Mucosa of rectum (tissue), 2 donors: ENCODE data around the gene HTR1D.
"Not testable (repeated sequence)": the region's sequence is repeated elsewhere in the genome, so short reads cannot be mapped to it uniquely, and the experiment has no call there.

Experiments
- H3K27ac ChIP-seq, 2 donors: one replicate each; pipeline ENCODE4 v1.7.0; 2013; ENCODE audit warnings: inconsistent platforms in 2 of 2, low read depth in 2 of 2, low read length in 2 of 2
- H3K27me3 ChIP-seq, 2 donors: one replicate each; pipeline ENCODE4 v1.7.0; 2013; ENCODE audit warnings: low read length in 2 of 2; ENCODE audit not compliant: control insufficient read depth in 2 of 2, insufficient read depth in 2 of 2
- H3K36me3 ChIP-seq, 2 donors: one replicate each; pipeline ENCODE4 v1.7.0; 2013; ENCODE audit warnings: low read length in 2 of 2; ENCODE audit not compliant: control insufficient read depth in 2 of 2, insufficient read depth in 2 of 2
- H3K4me1 ChIP-seq, 2 donors: one replicate each; pipeline ENCODE4 v1.7.0; 2013; ENCODE audit warnings: low read length in 2 of 2, mild to moderate bottlenecking in 1 of 2; ENCODE audit not compliant: control insufficient read depth in 2 of 2, insufficient read depth in 2 of 2
- H3K4me3 ChIP-seq, 2 donors: one replicate each; pipeline ENCODE4 v1.7.0; 2013; ENCODE audit warnings: low read length in 2 of 2
- H3K9ac ChIP-seq, 2 donors: one replicate each; pipeline ENCODE4 v1.7.0; 2013; ENCODE audit warnings: low read length in 2 of 2, low read depth in 1 of 2, mild to moderate bottlenecking in 1 of 2
- H3K9me3 ChIP-seq, 2 donors: one replicate each; pipeline ENCODE4 v1.7.0; 2013; ENCODE audit warnings: low read length in 2 of 2; ENCODE audit not compliant: control insufficient read depth in 2 of 2
- donor health status: healthy.
- donor health status: Normal muscosa, but diverticular disease.

The HTR1D gene, protein sequence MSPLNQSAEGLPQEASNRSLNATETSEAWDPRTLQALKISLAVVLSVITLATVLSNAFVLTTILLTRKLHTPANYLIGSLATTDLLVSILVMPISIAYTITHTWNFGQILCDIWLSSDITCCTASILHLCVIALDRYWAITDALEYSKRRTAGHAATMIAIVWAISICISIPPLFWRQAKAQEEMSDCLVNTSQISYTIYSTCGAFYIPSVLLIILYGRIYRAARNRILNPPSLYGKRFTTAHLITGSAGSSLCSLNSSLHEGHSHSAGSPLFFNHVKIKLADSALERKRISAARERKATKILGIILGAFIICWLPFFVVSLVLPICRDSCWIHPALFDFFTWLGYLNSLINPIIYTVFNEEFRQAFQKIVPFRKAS

GRCh38 chr1:23217421-23218115, at the start of gene HTR1D:
HTR1D (minus strand) TSS chr1:23217502; CDS start chr1:23194219, 23,283 bp downstream.
- peaks cover 24% of the 10 kb centered on the region in 2 donors for H3K27me3 ChIP-seq
- H3K4me3 ChIP-seq, result peak within 1 kb of the TSS; percentile 20 to 50
- H3K27ac ChIP-seq, result no peak within 1 kb of the TSS

GRCh38 chr1:23263380-23263887, 46.1 kb upstream of the HTR1D start:
- H3K4me1 ChIP-seq, result no peaks in the 10 kb centered on the region
- H3K9me3 ChIP-seq, result no peaks in the 10 kb centered on the region
- no peak overlapping the region for H3K27ac ChIP-seq
- H3K4me3 ChIP-seq, result no peak overlapping the region
- no peaks in the 10 kb centered on the region for H3K36me3 ChIP-seq
- H3K9ac ChIP-seq, result no peak overlapping the region
- no peaks in the 10 kb centered on the region for H3K27me3 ChIP-seq

More at GRCh38 chr1:23217421-23218115, at the start of gene HTR1D:
- H3K4me1 ChIP-seq, result peaks cover 0 to 3% of the 10 kb centered on the region in 2 donors
- H3K9me3 ChIP-seq, result no peaks in the 10 kb centered on the region
- no peaks in the 10 kb centered on the region for H3K36me3 ChIP-seq
- H3K9ac ChIP-seq, result no peak within 1 kb of the TSS

- not testable (repeated sequence) for H3K4me1 ChIP-seq, H3K4me3 ChIP-seq, H3K36me3 ChIP-seq, H3K9ac ChIP-seq, H3K27me3 ChIP-seq, H3K9me3 ChIP-seq, H3K27ac ChIP-seq
Measured at GRCh38 chr1:23258082-23258481, 40.8 kb upstream of the HTR1D start.

- H3K4me1 ChIP-seq, H3K27me3 ChIP-seq, H3K9me3 ChIP-seq, H3K36me3 ChIP-seq, H3K9ac ChIP-seq, H3K4me3 ChIP-seq, H3K27ac ChIP-seq: not testable (repeated sequence)
Measured at GRCh38 chr1:23257371-23257770, 40.1 kb upstream of the HTR1D start.

GRCh38 chr1:23254584-23254983, 37.3 kb upstream of the HTR1D start:
- H3K4me3 ChIP-seq, result no peak overlapping the region
- no peak overlapping the region for H3K27ac ChIP-seq
- no peak overlapping the region for H3K9ac ChIP-seq
- H3K36me3 ChIP-seq, result no peaks in the 10 kb centered on the region
- no peaks in the 10 kb centered on the region for H3K4me1 ChIP-seq
- H3K27me3 ChIP-seq, result no peaks in the 10 kb centered on the region
- no peaks in the 10 kb centered on the region for H3K9me3 ChIP-seq

GRCh38 chr1:23251812-23252211, 34.5 kb upstream of the HTR1D start:
- Histone ChIP-seq H3K9ac (no peak overlapping the region), H3K36me3 (no peaks in the 10 kb centered on the region)

DNA sequence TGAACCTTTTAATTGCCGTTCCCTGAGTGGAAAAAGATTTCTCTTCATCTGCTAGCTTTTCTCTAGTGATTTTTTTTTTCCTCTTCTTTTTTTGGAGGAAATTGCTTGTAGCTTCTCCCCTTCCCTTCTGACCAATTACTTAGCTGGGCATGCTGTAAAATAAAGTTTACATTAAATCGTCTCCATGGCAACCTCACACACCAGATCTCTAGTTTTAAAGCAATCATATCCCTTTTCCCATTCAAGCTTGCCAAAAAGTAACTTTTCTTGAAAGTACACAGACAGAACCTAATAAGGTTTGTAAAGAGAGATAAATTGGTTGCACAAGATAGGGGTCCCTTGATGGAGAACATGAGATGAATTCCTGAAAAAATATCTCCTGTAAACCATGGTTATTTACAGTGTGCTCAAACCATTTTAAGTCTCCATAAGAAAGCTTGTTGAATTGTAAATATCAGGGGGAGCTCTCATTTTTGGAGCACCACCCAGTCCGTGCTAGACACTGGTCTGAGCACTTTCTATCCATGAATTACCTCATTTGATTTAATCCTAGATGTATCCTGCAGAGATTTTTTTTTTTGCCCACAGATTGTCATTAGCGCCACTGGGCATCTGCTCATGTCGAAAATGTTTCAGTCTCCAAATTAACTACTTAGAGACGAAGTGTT, 32.6 kb upstream of the HTR1D start:
- no peaks in the 10 kb centered on the region for H3K9me3 ChIP-seq
- H3K4me1 ChIP-seq, result no peaks in the 10 kb centered on the region
- H3K4me3 ChIP-seq, result no peak overlapping the region
- no peak overlapping the region for H3K27ac ChIP-seq
- H3K27me3 ChIP-seq, result no peaks in the 10 kb centered on the region
- no peak overlapping the region for H3K9ac ChIP-seq
- no peaks in the 10 kb centered on the region for H3K36me3 ChIP-seq

More at GRCh38 chr1:23251812-23252211, 34.5 kb upstream of the HTR1D start:
- Histone ChIP-seq H3K27ac (no peak overlapping the region), H3K4me1 (no peaks in the 10 kb centered on the region), H3K4me3 (no peak overlapping the region), H3K9me3 (no peaks in the 10 kb centered on the region), H3K27me3 (no peaks in the 10 kb centered on the region)

DNA sequence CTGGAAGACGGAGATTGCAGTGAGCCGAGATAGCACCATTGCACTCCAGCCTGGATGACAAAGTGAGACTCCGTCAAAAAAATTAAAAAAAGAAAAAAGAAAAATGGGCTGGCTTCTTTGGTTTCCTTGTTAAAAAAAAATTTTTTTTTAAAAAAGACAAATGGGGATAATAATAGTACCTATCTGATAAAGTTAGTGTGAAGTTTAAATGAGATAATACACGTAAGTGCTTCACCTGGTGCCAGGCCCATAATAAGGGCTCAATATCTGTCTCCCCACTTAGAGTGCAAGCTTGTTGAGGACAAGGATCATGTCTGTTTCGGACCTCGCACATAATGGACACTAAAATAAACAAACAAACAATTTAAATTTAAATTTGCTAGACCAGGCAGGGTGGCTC, 30.0 kb upstream of the HTR1D start:
- Histone ChIP-seq H3K36me3 (no peaks in the 10 kb centered on the region), H3K9ac (no peak overlapping the region), H3K27me3 (no peaks in the 10 kb centered on the region), H3K4me1 (no peaks in the 10 kb centered on the region), H3K27ac (no peak overlapping the region), H3K9me3 (no peaks in the 10 kb centered on the region), H3K4me3 (no peak overlapping the region)

DNA sequence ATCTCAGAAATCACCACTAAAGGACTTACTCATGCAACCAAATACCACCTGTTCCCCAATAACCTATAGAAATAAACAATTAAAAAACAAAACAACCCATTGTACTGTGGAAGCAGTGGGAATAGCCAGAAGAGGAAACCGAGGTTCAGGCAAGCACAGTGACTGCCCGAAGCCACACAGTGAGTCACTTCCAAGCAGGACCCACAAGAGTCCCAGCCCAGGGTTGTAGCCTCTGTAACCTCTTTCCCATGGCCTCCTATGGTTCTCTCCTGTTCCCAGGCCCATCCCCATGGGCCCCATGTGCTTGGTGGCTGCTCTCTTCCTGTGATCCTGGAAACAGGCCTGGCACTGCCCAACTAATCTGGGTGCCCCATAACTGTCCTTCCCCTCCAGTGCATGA, 29.0 kb upstream of the HTR1D start:
- no peak overlapping the region for H3K4me3 ChIP-seq
- no peaks in the 10 kb centered on the region for H3K27me3 ChIP-seq
- H3K9me3 ChIP-seq, result no peaks in the 10 kb centered on the region
- no peak overlapping the region for H3K27ac ChIP-seq
- H3K4me1 ChIP-seq, result no peaks in the 10 kb centered on the region
- H3K9ac ChIP-seq, result no peak overlapping the region
- H3K36me3 ChIP-seq, result no peaks in the 10 kb centered on the region

DNA sequence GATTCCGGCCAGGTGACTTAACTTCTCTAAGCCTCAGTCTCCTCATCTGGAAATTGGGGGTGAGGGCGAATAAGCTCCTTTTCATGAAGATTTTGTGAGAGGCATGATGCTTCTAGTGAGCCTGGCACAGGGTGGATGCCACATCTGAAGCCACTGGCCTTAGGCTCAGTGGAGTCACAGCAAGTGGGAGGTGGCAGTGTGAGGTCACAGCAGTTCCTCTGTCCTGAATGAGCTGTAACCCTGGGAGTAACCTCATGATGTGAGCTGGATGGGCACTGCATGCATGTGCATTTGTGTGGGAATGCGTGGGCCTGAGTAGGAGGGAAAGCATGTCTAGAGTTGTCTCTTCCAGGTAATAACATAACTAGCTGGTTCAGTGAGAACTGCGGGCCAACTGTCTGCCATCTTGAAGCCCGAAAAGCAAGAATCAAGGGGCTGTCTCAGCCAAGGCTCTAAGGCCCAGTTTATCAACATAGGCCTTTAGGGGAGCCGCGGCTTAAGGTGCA, 27.0 kb upstream of the HTR1D start:
- Histone ChIP-seq H3K4me3 (no peak overlapping the region), H3K36me3 (no peaks in the 10 kb centered on the region), H3K27ac (no peak overlapping the region), H3K9me3 (no peaks in the 10 kb centered on the region), H3K27me3 (no peaks in the 10 kb centered on the region), H3K9ac (no peak overlapping the region), H3K4me1 (no peaks in the 10 kb centered on the region)
